Measurements from ENCODE around the gene PCDHA4.

PCDHA4 gene

DNA sequence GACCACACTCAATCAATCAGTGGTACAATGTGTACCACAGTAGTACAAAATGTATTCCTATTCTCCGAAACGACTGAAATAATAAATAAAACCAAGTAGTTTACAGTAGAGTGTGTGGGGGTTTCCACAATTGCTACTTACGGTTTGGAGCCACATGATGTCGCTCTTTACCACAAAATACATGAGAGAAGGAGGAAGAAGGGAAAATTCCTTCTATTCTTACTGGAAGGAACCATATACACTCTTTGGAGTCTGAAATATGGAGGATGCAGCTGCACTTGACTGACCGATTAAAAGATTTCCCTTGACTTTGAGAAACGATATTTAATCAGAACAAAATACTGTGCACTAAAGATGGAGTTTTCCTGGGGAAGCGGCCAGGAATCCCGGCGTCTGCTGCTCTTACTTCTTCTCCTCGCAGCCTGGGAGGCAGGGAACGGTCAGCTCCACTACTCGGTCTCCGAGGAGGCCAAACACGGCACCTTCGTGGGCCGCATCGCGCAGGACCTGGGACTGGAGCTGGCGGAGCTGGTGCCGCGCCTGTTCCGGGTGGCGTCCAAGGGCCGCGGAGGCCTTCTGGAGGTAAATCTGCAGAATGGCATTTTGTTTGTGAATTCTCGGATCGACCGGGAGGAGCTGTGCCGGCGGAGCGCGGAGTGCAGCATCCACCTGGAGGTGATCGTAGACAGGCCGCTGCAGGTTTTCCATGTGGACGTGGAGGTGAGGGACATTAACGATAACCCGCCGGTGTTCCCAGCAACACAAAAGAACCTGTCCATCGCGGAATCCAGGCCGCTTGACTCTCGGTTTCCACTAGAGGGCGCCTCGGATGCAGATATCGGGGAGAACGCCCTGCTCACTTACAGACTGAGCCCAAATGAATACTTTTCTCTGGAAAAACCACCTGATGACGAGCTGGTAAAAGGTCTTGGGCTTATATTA lies at the start of gene PCDHA4:
Gene PCDHA4 (plus strand): TSS at position 235 of the 942 bp plus-strand sequence.
- Histone ChIP-seq H3K4me1 (ENCODE audit: low read depth, poor library complexity, severe bottlenecking) (no peaks in the 10 kb centered on the region), H4K20me1 (ENCODE audit: insufficient read depth) (no peaks in the 10 kb centered on the region), H3K4me3 (IDR thresholded peaks at IDR 0.05; ENCODE audit: insufficient read depth, low read depth, low read length) (no peak within 1 kb of the TSS), H3K27me3 (ENCODE audit: insufficient read depth, low read depth) (no peaks in the 10 kb centered on the region), H3K79me2 (ENCODE audit: insufficient read depth, low read depth) (no peaks in the 10 kb centered on the region), H3K4me2 (no peak within 1 kb of the TSS), H3K36me3 (ENCODE audit: insufficient read depth) (no peaks in the 10 kb centered on the region), H2AFZ (ENCODE audit: low read depth) (no peak within 1 kb of the TSS), H3K27ac (no peak within 1 kb of the TSS), H3K9ac (no peak within 1 kb of the TSS)
- TF ChIP-seq, protein P1, sequence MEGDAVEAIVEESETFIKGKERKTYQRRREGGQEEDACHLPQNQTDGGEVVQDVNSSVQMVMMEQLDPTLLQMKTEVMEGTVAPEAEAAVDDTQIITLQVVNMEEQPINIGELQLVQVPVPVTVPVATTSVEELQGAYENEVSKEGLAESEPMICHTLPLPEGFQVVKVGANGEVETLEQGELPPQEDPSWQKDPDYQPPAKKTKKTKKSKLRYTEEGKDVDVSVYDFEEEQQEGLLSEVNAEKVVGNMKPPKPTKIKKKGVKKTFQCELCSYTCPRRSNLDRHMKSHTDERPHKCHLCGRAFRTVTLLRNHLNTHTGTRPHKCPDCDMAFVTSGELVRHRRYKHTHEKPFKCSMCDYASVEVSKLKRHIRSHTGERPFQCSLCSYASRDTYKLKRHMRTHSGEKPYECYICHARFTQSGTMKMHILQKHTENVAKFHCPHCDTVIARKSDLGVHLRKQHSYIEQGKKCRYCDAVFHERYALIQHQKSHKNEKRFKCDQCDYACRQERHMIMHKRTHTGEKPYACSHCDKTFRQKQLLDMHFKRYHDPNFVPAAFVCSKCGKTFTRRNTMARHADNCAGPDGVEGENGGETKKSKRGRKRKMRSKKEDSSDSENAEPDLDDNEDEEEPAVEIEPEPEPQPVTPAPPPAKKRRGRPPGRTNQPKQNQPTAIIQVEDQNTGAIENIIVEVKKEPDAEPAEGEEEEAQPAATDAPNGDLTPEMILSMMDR (conservative IDR thresholded peaks at IDR 0.05; ENCODE audit: low read depth, low read length), result peak; percentile 39; the same call in 1 of the 2 replicates

DNA sequence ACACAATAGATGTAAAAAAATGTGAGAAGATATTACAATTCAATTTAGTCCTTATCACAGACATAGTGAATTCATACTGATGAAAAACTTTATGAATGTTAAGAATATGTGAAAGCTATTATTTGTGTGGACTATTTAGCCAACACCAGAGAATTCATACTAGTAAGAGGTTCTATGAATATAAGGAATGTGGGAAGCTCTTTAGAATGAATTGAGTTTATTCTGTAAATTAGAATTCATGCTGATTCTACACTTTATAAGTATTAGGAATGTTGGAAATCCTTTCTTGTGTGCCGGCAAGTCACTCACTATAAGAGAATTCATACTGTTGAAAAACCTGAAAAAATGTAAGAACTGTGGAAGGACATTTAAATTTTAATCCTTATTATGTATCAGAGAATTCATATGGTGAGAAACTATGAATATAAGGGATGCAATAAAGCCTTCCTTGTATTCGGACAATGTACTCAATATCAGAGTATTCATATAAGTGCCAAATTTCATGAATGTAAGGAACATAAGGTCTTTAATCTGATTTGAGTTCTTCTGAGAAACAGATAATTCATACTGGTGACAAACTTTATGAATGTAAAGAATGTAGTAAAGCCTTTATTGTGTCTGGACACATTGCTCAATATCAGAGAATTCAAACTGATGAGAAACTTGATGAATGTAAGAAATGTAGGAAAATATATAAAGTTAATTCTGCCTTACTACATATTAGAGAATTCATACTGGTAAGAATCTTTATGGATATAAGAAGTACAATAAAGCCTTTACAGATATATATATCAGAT lies 42.5 kb upstream of the PCDHA4 start:
- no peak overlapping the region for H3K27ac ChIP-seq
- no peak overlapping the region for H2AFZ ChIP-seq (ENCODE audit: low read depth)
- no peak overlapping the region for H3K4me2 ChIP-seq
- no peaks in the 10 kb centered on the region for H3K4me1 ChIP-seq (ENCODE audit: low read depth, poor library complexity, severe bottlenecking)
- H3K9ac ChIP-seq, result no peak overlapping the region
- no peaks in the 10 kb centered on the region for H3K36me3 ChIP-seq (ENCODE audit: insufficient read depth)
- H4K20me1 ChIP-seq (ENCODE audit: insufficient read depth), result no peaks in the 10 kb centered on the region
- no peaks in the 10 kb centered on the region for H3K79me2 ChIP-seq (ENCODE audit: insufficient read depth, low read depth)
- TF ChIP-seq, protein P1 (conservative IDR thresholded peaks at IDR 0.05; ENCODE audit: low read depth, low read length), result no peak
- no peak overlapping the region for H3K4me3 ChIP-seq (IDR thresholded peaks at IDR 0.05; ENCODE audit: insufficient read depth, low read depth, low read length)
- H3K27me3 ChIP-seq (ENCODE audit: insufficient read depth, low read depth), result no peaks in the 10 kb centered on the region

DNA sequence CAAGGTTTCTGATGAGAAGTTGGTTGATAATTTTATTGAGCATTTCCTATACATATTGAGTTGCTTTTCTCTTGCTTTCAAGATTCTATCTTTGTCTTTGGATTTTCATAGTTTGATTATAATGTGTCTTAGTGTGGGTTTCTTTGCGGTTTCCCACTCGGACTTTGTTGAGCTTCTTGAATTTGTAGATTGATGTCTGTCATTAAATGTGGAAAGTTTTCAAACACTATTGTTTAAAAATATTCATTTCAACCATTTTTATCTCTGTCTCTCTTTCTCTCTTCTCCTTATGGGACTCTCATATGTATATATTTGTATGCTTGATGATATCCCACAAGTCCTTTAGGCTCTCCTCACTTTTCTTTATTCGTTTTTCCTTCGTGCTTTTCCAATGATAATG lies 39.4 kb upstream of the PCDHA4 start:
- no peak overlapping the region for H3K4me2 ChIP-seq
- TF ChIP-seq, protein P1 (conservative IDR thresholded peaks at IDR 0.05; ENCODE audit: low read depth, low read length), result no peak

DNA sequence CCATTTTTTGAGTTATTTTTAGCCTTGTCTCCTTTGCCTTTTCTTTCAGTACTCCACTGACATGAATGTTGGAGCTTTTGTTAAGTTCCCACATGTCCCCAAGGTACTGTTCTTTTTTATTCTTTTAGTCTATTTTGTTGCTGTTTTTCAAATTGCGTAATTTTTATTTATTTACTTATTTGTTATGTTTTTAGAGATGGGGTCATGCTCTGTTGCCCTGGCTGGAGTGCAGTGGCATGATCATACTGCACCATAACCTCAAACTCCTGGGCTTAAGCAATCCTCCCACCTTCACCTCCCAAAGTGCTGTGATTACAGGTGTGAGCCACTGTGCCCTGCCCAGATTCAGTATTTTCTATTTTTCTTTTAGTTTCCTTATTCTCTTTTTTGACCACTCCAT lies 26.4 kb upstream of the PCDHA4 start:
- no peaks in the 10 kb centered on the region for H3K36me3 ChIP-seq (ENCODE audit: insufficient read depth)
- H3K27ac ChIP-seq, result no peak overlapping the region
- H4K20me1 ChIP-seq (ENCODE audit: insufficient read depth), result no peaks in the 10 kb centered on the region
- H2AFZ ChIP-seq (ENCODE audit: low read depth), result no peak overlapping the region
- no peaks in the 10 kb centered on the region for H3K27me3 ChIP-seq (ENCODE audit: insufficient read depth, low read depth)
- H3K4me3 ChIP-seq (IDR thresholded peaks at IDR 0.05; ENCODE audit: insufficient read depth, low read depth, low read length), result no peak overlapping the region
- no peaks in the 10 kb centered on the region for H3K4me1 ChIP-seq (ENCODE audit: low read depth, poor library complexity, severe bottlenecking)
- H3K9ac ChIP-seq, result no peak overlapping the region
- no peak overlapping the region for H3K4me2 ChIP-seq
- H3K79me2 ChIP-seq (ENCODE audit: insufficient read depth, low read depth), result no peaks in the 10 kb centered on the region
- TF ChIP-seq, protein P1 (conservative IDR thresholded peaks at IDR 0.05; ENCODE audit: low read depth, low read length), result no peak

More for the DNA sequence above, 39.4 kb upstream of the PCDHA4 start:
- Histone ChIP-seq H3K36me3 (ENCODE audit: insufficient read depth) (no peaks in the 10 kb centered on the region), H3K4me1 (ENCODE audit: low read depth, poor library complexity, severe bottlenecking) (no peaks in the 10 kb centered on the region), H4K20me1 (ENCODE audit: insufficient read depth) (no peaks in the 10 kb centered on the region), H2AFZ (ENCODE audit: low read depth) (no peak overlapping the region), H3K27ac (no peak overlapping the region), H3K4me3 (IDR thresholded peaks at IDR 0.05; ENCODE audit: insufficient read depth, low read depth, low read length) (no peak overlapping the region), H3K9ac (no peak overlapping the region), H3K79me2 (ENCODE audit: insufficient read depth, low read depth) (no peaks in the 10 kb centered on the region), H3K27me3 (ENCODE audit: insufficient read depth, low read depth) (no peaks in the 10 kb centered on the region)

Measured in KMS-11 (cell line).